HG02938 (cell line): ENCODE results near the gene KIRREL3.

ENCODE experiments used
- ATAC-seq: cut with Tn5 transposase; IDR thresholded peaks from one replicate; pipeline ENCODE4 v1.9.1; 2021; ENCODE audit warnings: mild to moderate bottlenecking, moderate library complexity; ENCODE audit not compliant: unreplicated experiment

KIRREL3 gene

DNA sequence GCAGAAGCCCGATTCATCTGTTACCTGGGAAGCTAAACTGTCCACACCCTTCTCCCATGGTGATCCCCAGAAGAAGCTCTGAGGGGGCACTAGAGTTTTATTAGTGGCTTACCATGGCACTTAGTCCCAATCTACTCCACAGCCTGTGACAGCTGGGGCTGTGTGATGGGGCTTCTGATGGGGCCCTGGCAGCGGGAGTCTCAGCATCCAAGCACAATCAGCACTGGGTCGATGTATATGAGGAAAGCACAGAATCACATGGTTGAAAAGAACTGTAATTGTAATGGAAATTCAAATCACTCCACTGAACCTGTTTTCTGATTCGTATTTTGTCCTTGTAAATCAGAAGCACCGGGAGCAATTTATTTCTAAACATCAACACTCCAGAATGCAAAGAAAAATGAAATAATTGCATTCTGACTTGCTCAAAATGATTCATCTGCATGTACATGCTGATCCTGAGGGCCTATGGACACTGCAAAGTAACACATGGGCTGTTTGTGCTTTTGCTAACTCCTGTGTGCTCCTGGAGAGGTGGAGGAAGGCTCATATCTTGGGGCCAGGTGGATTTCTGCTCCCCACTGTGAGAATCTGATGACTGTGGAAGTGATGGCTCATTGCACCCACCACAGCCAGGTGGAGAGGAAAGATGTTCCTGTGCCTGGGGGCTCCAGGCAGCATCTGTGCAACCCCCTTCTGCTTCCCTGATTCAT, 203.0 kb downstream of the KIRREL3 start:
- no peak for ATAC-seq

DNA sequence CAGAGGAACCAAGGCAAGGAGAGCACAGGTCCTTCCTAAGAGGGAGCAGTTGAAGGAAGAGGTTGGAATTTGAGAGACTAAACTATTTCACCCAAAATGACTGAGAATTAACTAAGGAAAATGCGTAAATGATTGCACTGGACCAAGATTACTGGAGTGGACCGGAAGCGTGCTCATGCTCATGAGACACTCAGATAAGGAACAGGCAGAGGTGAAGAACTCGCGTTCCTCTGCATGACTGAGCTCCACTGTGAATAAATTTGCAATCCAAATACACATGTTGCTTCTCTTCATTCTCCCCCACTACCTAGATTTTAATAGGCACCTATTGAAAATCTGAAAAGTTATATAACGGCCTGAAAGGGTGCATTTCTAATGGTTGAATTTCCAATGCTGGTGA, 207.0 kb downstream of the KIRREL3 start:
- no peak for ATAC-seq

DNA sequence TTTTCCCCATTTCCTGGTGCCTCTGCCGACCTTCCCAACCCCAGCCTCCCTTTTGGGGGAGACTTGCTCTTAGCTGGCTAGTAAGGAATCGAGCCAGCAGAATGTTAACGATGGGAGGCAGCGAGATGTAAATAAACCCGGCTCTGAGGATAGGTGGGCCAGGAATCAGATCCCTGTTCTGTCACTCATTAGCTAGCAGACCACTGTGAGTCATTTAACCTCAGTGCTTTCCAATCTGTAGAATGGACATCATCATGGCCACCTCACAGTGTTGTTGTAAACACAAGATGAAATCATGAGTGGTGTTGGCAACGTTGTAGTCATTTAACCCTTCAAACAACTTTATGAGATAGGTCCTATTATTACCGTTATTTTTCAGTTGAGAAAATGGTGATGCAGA, 208.6 kb downstream of the KIRREL3 start:
- ATAC-seq = no peak

- ATAC-seq = no peak
These were observed 209.1 kb downstream of the KIRREL3 start for GRCh38 chr11:126791446-126791845.

DNA sequence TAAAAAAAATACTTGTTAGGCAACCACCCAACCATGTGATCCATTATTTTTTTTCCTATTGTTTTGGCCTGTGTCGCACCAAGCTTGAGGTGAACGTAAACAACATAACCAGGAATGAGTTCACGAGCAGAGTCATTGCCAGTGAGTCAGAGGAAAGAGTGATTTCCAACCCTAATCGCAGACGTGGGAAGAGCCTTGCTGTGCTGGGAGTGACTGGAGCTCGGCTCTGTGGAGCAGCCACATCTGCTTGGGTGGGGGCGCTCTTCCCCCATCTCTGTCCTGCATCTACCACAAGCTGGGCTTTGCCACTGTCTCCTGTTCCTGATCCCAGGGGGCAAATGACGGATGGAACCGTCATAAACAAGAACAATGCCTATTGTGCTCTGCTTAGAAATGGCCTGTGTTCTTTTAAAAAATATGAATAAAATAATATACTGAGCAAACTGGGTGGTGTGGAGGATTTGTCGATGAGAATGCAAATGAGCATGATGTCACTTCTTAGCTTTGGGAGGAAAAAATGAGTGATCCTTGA, 210.0 kb downstream of the KIRREL3 start:
- ATAC-seq = no peak

DNA sequence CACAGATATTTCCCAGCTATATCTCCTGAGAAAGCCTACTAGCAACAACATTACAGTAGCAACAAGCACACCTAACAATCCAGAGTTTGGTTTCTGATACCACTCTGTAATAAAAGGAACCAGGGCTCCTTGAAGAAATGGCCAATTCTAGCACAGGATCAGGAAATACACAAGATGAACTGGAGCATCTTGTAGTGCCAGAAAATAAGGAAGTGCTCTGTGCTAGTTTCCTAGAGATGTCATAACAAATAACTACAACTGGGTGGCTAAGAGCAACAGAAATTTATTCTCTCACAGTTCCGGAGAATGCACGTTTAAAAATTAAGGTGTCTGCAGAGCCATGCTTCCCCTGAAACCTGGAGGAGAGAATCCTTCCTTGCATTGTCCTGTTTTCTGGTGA, 217.8 kb downstream of the KIRREL3 start:
- ATAC-seq = no peak

GRCh38 chr11:126781942-126782341, 218.6 kb downstream of the KIRREL3 start:
- ATAC-seq = no peak

DNA sequence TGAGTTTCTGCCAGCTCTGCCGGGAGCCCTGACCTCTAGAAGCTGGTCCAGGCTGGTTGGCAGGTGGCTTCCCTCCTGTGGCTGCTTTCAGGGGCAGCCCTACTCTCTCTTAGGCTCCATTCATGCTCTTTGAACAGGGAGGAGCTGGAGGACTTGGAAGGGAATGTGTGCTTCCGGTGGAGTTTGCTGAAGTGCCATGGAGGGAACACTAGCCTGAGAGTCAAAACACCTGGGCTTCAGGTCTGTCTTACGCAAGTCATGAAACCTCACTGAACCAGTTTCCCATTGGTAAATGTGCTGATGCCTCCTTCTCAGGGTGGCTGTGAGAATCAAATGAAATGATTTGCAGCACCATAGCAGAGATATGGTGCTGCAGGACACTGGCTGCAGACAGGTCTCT, 224.5 kb downstream of the KIRREL3 start:
- ATAC-seq = no peak

- no peak for ATAC-seq
These were observed 228.3 kb downstream of the KIRREL3 start for GRCh38 chr11:126772267-126772666.

- no peak for ATAC-seq
These were observed 231.9 kb downstream of the KIRREL3 start for GRCh38 chr11:126768702-126769101.

DNA sequence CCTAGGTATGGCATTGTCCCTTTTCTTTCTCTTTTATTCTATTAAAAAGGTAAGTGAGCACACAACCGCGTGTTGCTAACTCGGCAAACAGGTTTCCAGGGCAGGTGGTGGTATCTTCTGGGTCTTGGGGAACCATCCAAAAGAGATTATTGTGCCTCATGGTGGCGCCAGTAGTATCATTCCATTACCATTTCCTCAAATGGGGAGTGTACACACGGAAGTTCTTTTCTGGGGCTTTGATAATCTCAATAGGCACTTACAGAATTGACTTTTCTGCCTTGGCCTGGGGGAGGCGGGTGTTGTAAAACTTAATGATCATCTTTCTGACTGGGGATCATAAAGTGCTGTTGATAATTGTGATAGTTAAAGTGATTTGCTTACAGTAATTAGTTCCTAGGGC, 234.1 kb downstream of the KIRREL3 start:
- no peak for ATAC-seq

- ATAC-seq = no peak
These were observed 235.4 kb downstream of the KIRREL3 start for GRCh38 chr11:126765196-126765595.

DNA sequence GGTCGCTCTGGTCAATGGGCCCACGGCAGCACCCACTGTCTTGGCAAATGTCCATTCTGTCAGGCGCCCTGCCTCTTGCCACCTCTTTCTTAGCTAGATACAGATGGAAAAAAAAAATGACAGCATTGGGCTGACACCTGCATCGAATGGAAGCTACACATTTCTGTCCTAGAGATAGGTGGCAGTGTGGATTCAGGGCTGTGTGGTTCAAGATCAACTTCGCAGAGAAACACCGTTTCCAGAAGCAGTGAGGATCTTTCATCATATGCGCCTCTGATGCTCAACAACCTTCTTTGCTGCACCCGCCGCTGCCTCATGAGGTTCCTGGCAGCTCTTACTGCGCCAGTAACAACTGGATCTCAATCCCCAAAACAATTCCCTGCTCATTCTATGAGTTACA, 236.3 kb downstream of the KIRREL3 start:
- no peak for ATAC-seq

GRCh38 chr11:126756855-126757254, 243.7 kb downstream of the KIRREL3 start:
- no peak for ATAC-seq

DNA sequence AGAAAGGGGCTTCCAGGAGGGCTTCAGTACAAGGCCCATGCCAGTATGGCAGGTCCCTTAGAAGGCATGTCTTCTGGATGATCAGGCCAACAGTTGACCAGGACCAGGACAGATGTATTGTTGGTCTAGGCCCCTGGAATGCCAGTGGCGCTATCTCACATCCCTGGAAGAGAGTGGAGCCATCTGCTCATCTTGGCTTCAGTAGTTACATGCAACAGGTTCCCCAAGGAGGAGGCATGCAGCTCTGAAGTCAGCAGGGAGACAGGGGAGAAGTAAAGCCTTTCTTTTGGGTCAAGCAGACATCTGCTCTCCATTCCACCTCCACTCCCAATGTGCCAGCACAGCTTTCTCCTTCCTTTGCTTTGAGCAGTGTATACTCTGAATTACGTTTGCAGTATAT, 244.1 kb downstream of the KIRREL3 start:
- ATAC-seq = no peak

DNA sequence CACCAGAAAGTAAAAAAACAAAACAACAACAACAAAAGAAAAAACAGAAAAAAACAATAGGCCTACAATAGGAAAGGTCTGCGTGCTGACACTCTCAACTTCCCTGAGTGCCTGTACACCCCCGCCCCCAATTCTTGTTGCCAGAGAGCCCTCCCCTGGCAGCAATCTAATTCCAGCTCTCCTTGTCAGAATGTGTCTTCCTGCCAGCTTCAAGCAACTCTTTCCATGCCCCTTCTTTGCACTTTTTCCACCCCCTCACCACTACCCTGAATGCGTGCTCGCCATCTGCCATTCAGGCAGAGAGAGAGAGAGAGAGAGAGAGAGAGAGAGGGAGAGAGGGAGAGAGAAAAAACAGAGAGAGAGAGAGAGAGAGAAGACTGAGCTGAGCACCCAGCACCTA, 245.0 kb downstream of the KIRREL3 start:
- no peak for ATAC-seq

- no peak for ATAC-seq
These were observed 245.8 kb downstream of the KIRREL3 start for GRCh38 chr11:126754591-126755426.

DNA sequence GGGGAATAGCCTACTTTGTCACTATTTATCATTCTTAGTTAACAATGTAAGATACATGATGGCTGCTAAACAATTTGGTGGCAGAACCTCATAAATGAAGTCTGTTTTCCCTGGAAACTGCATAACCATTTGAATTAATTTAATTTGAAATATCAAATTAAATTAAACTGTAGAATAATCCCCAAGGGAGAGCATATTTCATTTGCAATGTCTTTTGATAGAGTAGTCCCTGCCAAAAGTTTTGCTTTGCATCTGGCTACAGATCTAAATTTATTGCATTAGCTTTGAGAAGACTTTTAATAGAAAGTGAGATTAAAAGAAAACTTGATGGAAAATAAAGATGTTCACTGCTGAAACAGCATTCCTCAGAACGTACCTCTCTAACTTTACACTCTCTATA, 246.6 kb downstream of the KIRREL3 start:
- no peak for ATAC-seq

- ATAC-seq = no peak
These were observed 249.3 kb downstream of the KIRREL3 start for GRCh38 chr11:126751242-126751641.

DNA sequence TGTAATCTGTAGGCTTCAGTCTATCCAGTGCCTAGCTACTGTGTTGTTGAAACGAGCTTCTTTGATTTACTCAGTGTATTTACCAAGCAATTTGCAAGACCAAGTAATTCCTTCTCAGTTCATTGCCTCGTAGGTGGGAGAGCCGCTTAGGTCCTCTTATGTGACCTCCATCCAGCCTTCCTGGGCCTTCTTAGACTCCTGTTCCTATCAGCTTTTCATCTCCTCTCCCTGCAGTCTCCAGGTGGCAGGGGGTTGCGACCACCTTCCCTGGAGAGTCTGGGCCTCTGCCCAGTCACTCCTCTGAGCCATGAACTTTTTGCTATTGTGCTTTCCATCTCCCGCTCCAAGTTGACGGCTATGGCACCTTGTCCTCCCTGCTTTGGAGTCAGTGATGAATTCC, 251.8 kb downstream of the KIRREL3 start:
- ATAC-seq = no peak

GRCh38 chr11:126748100-126748791, 252.3 kb downstream of the KIRREL3 start:
- no peak for ATAC-seq

- no peak for ATAC-seq
These were observed 253.3 kb downstream of the KIRREL3 start for GRCh38 chr11:126747315-126747714.
